ENCODE data around the gene LDAH. TPM values are rescaled to one million over a fixed set of nuclear protein-coding genes. Genes with fewer than 3 reads are reported as not detected.

The LDAH gene
- total RNA-seq, 1 donor from 2014 or later = 24.9 TPM

GRCh38 chr2:20670315-20671035, 152.4 kb downstream of the LDAH start:
- peaks cover 72% of the 10 kb centered on the region for H3K27me3 ChIP-seq (ENCODE audit: control insufficient read depth, insufficient read depth, low read length)
- TF ChIP-seq CTCF (IDR thresholded peaks at IDR 0.05; ENCODE audit: insufficient read depth, low read length, poor library complexity, severe bottlenecking) = no peak
- no peak for DNase-seq (ENCODE audit: low read depth)
- no peak overlapping the region for H3K4me3 ChIP-seq (ENCODE audit: low read depth, low read length)
- no peaks in the 10 kb centered on the region for H3K36me3 ChIP-seq (ENCODE audit: control insufficient read depth, insufficient read depth, low read length)

- no peak for TF ChIP-seq CTCF (IDR thresholded peaks at IDR 0.05; ENCODE audit: insufficient read depth, low read length, poor library complexity, severe bottlenecking)
- Histone ChIP-seq H3K36me3 (ENCODE audit: control insufficient read depth, insufficient read depth, low read length) (no peaks in the 10 kb centered on the region), H3K4me3 (ENCODE audit: low read depth, low read length) (no peak overlapping the region), H3K27me3 (ENCODE audit: control insufficient read depth, insufficient read depth, low read length) (peaks cover 79% of the 10 kb centered on the region)
- DNase-seq (ENCODE audit: low read depth) = no peak
These were observed 153.2 kb downstream of the LDAH start for GRCh38 chr2:20669562-20670314.

- DNase-seq (ENCODE audit: low read depth) = no peak
- no peak for TF ChIP-seq CTCF (IDR thresholded peaks at IDR 0.05; ENCODE audit: insufficient read depth, low read length, poor library complexity, severe bottlenecking)
- Histone ChIP-seq H3K4me3 (ENCODE audit: low read depth, low read length) (no peak overlapping the region), H3K36me3 (ENCODE audit: control insufficient read depth, insufficient read depth, low read length) (no peaks in the 10 kb centered on the region), H3K27me3 (ENCODE audit: control insufficient read depth, insufficient read depth, low read length) (peaks cover 83% of the 10 kb centered on the region)
These were observed 153.9 kb downstream of the LDAH start for GRCh38 chr2:20668871-20669475.

- H3K36me3 ChIP-seq (ENCODE audit: control insufficient read depth, insufficient read depth, low read length) = no peaks in the 10 kb centered on the region
- H3K4me3 ChIP-seq (ENCODE audit: low read depth, low read length) = no peak overlapping the region
- TF ChIP-seq CTCF (IDR thresholded peaks at IDR 0.05; ENCODE audit: insufficient read depth, low read length, poor library complexity, severe bottlenecking) = no peak
- DNase-seq (ENCODE audit: low read depth) = no peak
- H3K27me3 ChIP-seq (ENCODE audit: control insufficient read depth, insufficient read depth, low read length) = peaks cover 87% of the 10 kb centered on the region
These were observed 154.4 kb downstream of the LDAH start for GRCh38 chr2:20668451-20668850.

GRCh38 chr2:20667531-20668401, 155.1 kb downstream of the LDAH start:
- Histone ChIP-seq H3K27me3 (ENCODE audit: control insufficient read depth, insufficient read depth, low read length) (peaks cover 91% of the 10 kb centered on the region), H3K36me3 (ENCODE audit: control insufficient read depth, insufficient read depth, low read length) (no peaks in the 10 kb centered on the region), H3K4me3 (ENCODE audit: low read depth, low read length) (peak overlapping the region; percentile 29)
- no peak for TF ChIP-seq CTCF (IDR thresholded peaks at IDR 0.05; ENCODE audit: insufficient read depth, low read length, poor library complexity, severe bottlenecking)
- no peak for DNase-seq (ENCODE audit: low read depth)
